ENCODE results near the gene NCS1.

GRCh38 chr9:130198501-130199179, 26.4 kb downstream of the NCS1 start:
- TF ChIP-seq, protein P1, sequence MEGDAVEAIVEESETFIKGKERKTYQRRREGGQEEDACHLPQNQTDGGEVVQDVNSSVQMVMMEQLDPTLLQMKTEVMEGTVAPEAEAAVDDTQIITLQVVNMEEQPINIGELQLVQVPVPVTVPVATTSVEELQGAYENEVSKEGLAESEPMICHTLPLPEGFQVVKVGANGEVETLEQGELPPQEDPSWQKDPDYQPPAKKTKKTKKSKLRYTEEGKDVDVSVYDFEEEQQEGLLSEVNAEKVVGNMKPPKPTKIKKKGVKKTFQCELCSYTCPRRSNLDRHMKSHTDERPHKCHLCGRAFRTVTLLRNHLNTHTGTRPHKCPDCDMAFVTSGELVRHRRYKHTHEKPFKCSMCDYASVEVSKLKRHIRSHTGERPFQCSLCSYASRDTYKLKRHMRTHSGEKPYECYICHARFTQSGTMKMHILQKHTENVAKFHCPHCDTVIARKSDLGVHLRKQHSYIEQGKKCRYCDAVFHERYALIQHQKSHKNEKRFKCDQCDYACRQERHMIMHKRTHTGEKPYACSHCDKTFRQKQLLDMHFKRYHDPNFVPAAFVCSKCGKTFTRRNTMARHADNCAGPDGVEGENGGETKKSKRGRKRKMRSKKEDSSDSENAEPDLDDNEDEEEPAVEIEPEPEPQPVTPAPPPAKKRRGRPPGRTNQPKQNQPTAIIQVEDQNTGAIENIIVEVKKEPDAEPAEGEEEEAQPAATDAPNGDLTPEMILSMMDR (conservative IDR thresholded peaks at IDR 0.05; ENCODE audit: low read depth, low read length), result no peak
- no peak for TF ChIP-seq EZH2 (IDR thresholded peaks at IDR 0.05; ENCODE audit: borderline replicate concordance, low read depth, low read length, poor library complexity, severe bottlenecking)
